Fibroblast of the aortic adventitia (primary cell): ENCODE results near the gene KMT2A. TPM values are rescaled to one million over a fixed set of nuclear protein-coding genes. Genes with fewer than 3 reads are reported as not detected.
A peak's percentile ranks its signal among the peaks of the same experiment; 100 is the strongest.

Experiments
- DNase-seq: peaks from one replicate; pipeline ENCODE4 v3.0.0-alpha.2; 2010; ENCODE audit warnings: low read depth
- H3K4me3 ChIP-seq: 2 replicates; pipeline ENCODE4 v1.5.1; 2011; ENCODE audit warnings: low read depth, mild to moderate bottlenecking, control low read depth, low read length, moderate library complexity
- total RNA-seq: library from RNA; depleted of rRNA; stranded (reverse); fragments of >200 nt; gene quantifications from 2 replicates; pipeline ENCODE4 v1.2.3, GENCODE V29; 2012; ENCODE audit warnings: low replicate concordance
- TF ChIP-seq, protein P1 (sequence below): IDR thresholded peaks from 2 replicates; pipeline ENCODE4 v1.5.1; 2011; ENCODE audit warnings: mild to moderate bottlenecking, low read length, control low read depth, inconsistent platforms; ENCODE audit not compliant: insufficient read depth

Gene KMT2A
- total RNA-seq, 1 donor = 49.8 TPM

- H3K4me3 ChIP-seq = no peak overlapping the region
- TF ChIP-seq, protein P1, sequence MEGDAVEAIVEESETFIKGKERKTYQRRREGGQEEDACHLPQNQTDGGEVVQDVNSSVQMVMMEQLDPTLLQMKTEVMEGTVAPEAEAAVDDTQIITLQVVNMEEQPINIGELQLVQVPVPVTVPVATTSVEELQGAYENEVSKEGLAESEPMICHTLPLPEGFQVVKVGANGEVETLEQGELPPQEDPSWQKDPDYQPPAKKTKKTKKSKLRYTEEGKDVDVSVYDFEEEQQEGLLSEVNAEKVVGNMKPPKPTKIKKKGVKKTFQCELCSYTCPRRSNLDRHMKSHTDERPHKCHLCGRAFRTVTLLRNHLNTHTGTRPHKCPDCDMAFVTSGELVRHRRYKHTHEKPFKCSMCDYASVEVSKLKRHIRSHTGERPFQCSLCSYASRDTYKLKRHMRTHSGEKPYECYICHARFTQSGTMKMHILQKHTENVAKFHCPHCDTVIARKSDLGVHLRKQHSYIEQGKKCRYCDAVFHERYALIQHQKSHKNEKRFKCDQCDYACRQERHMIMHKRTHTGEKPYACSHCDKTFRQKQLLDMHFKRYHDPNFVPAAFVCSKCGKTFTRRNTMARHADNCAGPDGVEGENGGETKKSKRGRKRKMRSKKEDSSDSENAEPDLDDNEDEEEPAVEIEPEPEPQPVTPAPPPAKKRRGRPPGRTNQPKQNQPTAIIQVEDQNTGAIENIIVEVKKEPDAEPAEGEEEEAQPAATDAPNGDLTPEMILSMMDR = peak; percentile 15
- DNase-seq = no peak
Measured at GRCh38 chr11:118485273-118485672, 49.0 kb downstream of the KMT2A start.

- peak; percentile 87 for DNase-seq
- TF ChIP-seq, protein P1 = peak; percentile 80
- H3K4me3 ChIP-seq = no peak overlapping the region
Measured at GRCh38 chr11:118488480-118489109, 52.3 kb downstream of the KMT2A start.

DNA sequence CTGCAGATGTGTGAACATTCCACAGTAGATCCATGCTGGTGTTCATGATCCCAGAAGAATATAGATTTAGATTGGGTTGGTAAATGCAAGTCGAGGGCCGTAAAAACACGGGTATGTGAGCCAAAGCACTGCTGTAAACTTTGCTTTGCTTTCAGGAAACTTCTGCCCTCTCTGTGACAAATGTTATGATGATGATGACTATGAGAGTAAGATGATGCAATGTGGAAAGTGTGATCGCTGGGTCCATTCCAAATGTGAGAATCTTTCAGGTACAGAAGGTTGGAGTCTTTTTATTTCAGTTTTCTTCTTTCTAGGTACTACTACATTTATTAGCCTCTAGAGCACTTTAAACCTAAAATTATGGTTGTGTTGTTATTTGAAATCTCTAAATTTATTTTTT is 54.7 kb downstream of the KMT2A start:
- no peak overlapping the region for H3K4me3 ChIP-seq
- DNase-seq = no peak
- TF ChIP-seq, protein P1 = no peak

DNA sequence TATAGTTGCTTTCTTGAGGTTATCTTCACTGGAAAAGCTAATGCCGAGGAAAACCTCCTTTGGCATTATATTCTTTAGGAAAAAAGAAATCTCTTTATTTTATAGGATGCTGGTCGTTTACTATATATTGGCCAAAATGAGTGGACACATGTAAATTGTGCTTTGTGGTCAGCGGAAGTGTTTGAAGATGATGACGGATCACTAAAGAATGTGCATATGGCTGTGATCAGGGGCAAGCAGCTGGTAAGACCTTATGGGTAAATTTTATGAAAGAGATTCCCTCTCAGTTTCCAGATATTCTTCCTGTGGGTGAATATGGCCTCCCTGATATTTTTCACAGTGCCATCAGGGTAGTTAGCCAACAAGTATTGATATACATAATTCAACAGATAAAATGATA is 61.5 kb downstream of the KMT2A start:
- H3K4me3 ChIP-seq = no peak overlapping the region
- DNase-seq = peak; percentile 16
- TF ChIP-seq, protein P1 = no peak

DNA sequence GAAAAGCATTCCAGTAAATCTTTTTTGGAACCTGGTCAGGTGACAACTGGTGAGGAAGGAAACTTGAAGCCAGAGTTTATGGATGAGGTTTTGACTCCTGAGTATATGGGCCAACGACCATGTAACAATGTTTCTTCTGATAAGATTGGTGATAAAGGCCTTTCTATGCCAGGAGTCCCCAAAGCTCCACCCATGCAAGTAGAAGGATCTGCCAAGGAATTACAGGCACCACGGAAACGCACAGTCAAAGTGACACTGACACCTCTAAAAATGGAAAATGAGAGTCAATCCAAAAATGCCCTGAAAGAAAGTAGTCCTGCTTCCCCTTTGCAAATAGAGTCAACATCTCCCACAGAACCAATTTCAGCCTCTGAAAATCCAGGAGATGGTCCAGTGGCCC is 66.9 kb downstream of the KMT2A start:
- TF ChIP-seq, protein P1 = no peak
- no peak overlapping the region for H3K4me3 ChIP-seq
- no peak for DNase-seq

DNA sequence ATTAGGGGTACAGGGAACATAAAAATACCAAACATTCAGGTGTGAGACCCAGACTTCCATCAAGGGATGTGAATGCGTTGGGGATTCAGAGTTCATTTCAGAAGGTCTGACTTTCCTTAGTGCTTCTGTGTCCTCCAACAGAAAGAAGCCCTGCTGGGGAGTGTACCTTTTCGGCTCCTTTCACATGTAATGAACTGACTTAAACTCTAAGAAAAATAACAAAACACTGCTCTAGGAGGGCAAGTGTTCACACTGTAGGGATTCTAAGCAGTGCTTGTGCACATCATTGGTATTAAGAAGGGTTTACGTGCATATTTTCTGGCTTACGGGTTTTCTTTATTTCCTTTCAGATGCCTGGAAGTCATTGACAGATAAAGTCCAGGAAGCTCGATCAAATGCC is 75.3 kb downstream of the KMT2A start:
- no peak for DNase-seq

More for the DNA sequence above, 75.3 kb downstream of the KMT2A start:
- TF ChIP-seq, protein P1 = no peak
- H3K4me3 ChIP-seq = no peak overlapping the region
